Measurements from ENCODE around the gene LARGE2. TPM values are rescaled to one million over a fixed set of nuclear protein-coding genes. Genes with fewer than 3 reads are reported as not detected.

The LARGE2 gene
- polyA plus RNA-seq, 1 donor from 2014 or later, result not detected

DNA sequence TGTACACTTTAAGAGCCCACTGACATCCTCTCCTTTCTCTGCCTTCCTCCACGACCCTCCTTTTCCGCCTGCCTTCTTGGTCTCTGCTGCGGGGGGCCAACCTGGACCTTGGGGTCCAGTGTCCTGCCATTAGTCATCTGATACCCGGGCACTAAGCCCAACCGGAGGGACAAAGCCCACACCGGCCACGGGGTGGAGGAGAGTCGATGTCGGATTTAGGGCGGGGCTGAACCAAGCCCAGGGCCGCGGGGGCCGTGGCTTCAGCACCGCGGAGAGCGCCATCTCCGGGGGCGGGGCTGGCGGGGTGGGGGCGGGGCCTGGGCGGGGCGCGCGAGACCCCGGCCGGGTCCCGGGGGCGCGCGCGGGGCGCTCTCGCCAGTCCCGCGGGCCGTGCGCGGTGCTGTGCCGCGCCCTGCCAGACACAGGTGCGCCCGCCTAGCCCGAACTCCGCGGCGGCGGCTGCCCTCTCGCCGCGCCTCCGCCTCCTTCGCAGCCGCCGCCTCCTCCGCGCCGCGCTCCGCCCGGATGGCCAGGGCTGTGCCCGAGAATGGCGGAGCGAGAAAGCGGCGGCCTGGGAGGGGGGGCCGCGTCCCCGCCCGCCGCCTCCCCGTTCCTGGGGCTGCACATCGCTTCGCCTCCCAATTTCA lies 37.1 kb upstream of the LARGE2 start, which contains the start of gene MAPK8IP1:
TSS of gene MAPK8IP1 (plus strand) at position 378 of the 647 bp plus-strand sequence. CDS start at position 548, 170 bp downstream.
- no peaks in the 10 kb centered on the region for H4K20me1 ChIP-seq (ENCODE audit: insufficient read depth)
- peak within 1 kb of the TSS; percentile 94 for H3K9ac ChIP-seq (ENCODE audit: low read length)
- TF ChIP-seq MXI1 (conservative IDR thresholded peaks at IDR 0.05; ENCODE audit: poor library complexity, severe bottlenecking) (peak; percentile 47), POLR2AphosphoS5 (IDR thresholded peaks at IDR 0.05) (peak; percentile 57), RAD21 (conservative IDR thresholded peaks at IDR 0.05) (no peak), CTCF (IDR thresholded peaks at IDR 0.05; ENCODE audit: poor library complexity, severe bottlenecking) (no peak), SMC3 (conservative IDR thresholded peaks at IDR 0.05; ENCODE audit: poor library complexity) (no peak), TAF1 (IDR thresholded peaks at IDR 0.05; ENCODE audit: low read depth) (no peak), EZH2 (IDR thresholded peaks at IDR 0.05; ENCODE audit: borderline replicate concordance, insufficient read depth, low read length, poor library complexity, severe bottlenecking) (no peak), EP300 (conservative IDR thresholded peaks at IDR 0.05; ENCODE audit: poor library complexity, severe bottlenecking) (peak; percentile 21)
- TF ChIP-seq, protein P1, sequence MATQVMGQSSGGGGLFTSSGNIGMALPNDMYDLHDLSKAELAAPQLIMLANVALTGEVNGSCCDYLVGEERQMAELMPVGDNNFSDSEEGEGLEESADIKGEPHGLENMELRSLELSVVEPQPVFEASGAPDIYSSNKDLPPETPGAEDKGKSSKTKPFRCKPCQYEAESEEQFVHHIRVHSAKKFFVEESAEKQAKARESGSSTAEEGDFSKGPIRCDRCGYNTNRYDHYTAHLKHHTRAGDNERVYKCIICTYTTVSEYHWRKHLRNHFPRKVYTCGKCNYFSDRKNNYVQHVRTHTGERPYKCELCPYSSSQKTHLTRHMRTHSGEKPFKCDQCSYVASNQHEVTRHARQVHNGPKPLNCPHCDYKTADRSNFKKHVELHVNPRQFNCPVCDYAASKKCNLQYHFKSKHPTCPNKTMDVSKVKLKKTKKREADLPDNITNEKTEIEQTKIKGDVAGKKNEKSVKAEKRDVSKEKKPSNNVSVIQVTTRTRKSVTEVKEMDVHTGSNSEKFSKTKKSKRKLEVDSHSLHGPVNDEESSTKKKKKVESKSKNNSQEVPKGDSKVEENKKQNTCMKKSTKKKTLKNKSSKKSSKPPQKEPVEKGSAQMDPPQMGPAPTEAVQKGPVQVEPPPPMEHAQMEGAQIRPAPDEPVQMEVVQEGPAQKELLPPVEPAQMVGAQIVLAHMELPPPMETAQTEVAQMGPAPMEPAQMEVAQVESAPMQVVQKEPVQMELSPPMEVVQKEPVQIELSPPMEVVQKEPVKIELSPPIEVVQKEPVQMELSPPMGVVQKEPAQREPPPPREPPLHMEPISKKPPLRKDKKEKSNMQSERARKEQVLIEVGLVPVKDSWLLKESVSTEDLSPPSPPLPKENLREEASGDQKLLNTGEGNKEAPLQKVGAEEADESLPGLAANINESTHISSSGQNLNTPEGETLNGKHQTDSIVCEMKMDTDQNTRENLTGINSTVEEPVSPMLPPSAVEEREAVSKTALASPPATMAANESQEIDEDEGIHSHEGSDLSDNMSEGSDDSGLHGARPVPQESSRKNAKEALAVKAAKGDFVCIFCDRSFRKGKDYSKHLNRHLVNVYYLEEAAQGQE (IDR thresholded peaks at IDR 0.05; ENCODE audit: borderline replicate concordance), result peak; percentile 45
- no peaks in the 10 kb centered on the region for H3K9me3 ChIP-seq (ENCODE audit: low read length)
- peaks cover 29% of the 10 kb centered on the region for H3K79me2 ChIP-seq (replicated peaks; ENCODE audit: insufficient read depth, low read length)
- H2AFZ ChIP-seq (ENCODE audit: low read depth, low read length), result peak within 1 kb of the TSS; percentile 62
- H3K4me2 ChIP-seq (ENCODE audit: low read length), result peak within 1 kb of the TSS; percentile 84
- H3K4me3 ChIP-seq (ENCODE audit: low read length), result peak within 1 kb of the TSS; percentile 98
- H3K9me2 ChIP-seq (ENCODE audit: insufficient read depth, low read length), result no peaks in the 10 kb centered on the region
- H3F3A ChIP-seq (ENCODE audit: insufficient read depth, low read length, poor library complexity, severe bottlenecking), result no peaks in the 10 kb centered on the region
- peak within 1 kb of the TSS; percentile 72 for H3K27ac ChIP-seq (ENCODE audit: low read length)
- no peaks in the 10 kb centered on the region for H3K36me3 ChIP-seq (ENCODE audit: insufficient read depth, low read length)
- H3K27me3 ChIP-seq (ENCODE audit: insufficient read depth, low read depth, low read length), result no peaks in the 10 kb centered on the region

- H3K9ac ChIP-seq (ENCODE audit: low read length), result peak overlapping the region; percentile 94
Observed at GRCh38 chr11:45885921-45886721, 36.3 kb upstream of the LARGE2 start.

More at GRCh38 chr11:45885921-45886721, 36.3 kb upstream of the LARGE2 start:
- peak overlapping the region; percentile 84 for H3K4me2 ChIP-seq (ENCODE audit: low read length)
- H4K20me1 ChIP-seq (ENCODE audit: insufficient read depth), result no peaks in the 10 kb centered on the region
- H3K79me2 ChIP-seq (replicated peaks; ENCODE audit: insufficient read depth, low read length), result peaks cover 29% of the 10 kb centered on the region
- peak overlapping the region; percentile 72 for H3K27ac ChIP-seq (ENCODE audit: low read length)
- no peaks in the 10 kb centered on the region for H3K36me3 ChIP-seq (ENCODE audit: insufficient read depth, low read length)
- peak overlapping the region; percentile 98 for H3K4me3 ChIP-seq (ENCODE audit: low read length)
- no peaks in the 10 kb centered on the region for H3F3A ChIP-seq (ENCODE audit: insufficient read depth, low read length, poor library complexity, severe bottlenecking)
- TF ChIP-seq TAF1 (IDR thresholded peaks at IDR 0.05; ENCODE audit: low read depth) (peak; percentile 66), SMC3 (conservative IDR thresholded peaks at IDR 0.05; ENCODE audit: poor library complexity) (no peak), RAD21 (conservative IDR thresholded peaks at IDR 0.05) (no peak), EZH2 (IDR thresholded peaks at IDR 0.05; ENCODE audit: borderline replicate concordance, insufficient read depth, low read length, poor library complexity, severe bottlenecking) (no peak), POLR2AphosphoS5 (IDR thresholded peaks at IDR 0.05) (peak; percentile 6), CTCF (IDR thresholded peaks at IDR 0.05; ENCODE audit: poor library complexity, severe bottlenecking) (no peak), EP300 (conservative IDR thresholded peaks at IDR 0.05; ENCODE audit: poor library complexity, severe bottlenecking) (no peak), MXI1 (conservative IDR thresholded peaks at IDR 0.05; ENCODE audit: poor library complexity, severe bottlenecking) (peak; percentile 49)
- TF ChIP-seq, protein P1 (IDR thresholded peaks at IDR 0.05; ENCODE audit: borderline replicate concordance), result peak; percentile 59
- peak overlapping the region; percentile 62 for H2AFZ ChIP-seq (ENCODE audit: low read depth, low read length)
- no peaks in the 10 kb centered on the region for H3K9me2 ChIP-seq (ENCODE audit: insufficient read depth, low read length)
- H3K9me3 ChIP-seq (ENCODE audit: low read length), result no peaks in the 10 kb centered on the region
- H3K27me3 ChIP-seq (ENCODE audit: insufficient read depth, low read depth, low read length), result no peaks in the 10 kb centered on the region

Data from neural cell (in vitro differentiated cells).